GM18867 (cell line): ENCODE measurements around the gene PSMD5.

Experiments used
- ATAC-seq: cut with Tn5 transposase; IDR thresholded peaks from one replicate; pipeline ENCODE4 v1.9.1; 2021; ENCODE audit warnings: mild to moderate bottlenecking, moderate library complexity; ENCODE audit not compliant: unreplicated experiment

The PSMD5 gene

DNA sequence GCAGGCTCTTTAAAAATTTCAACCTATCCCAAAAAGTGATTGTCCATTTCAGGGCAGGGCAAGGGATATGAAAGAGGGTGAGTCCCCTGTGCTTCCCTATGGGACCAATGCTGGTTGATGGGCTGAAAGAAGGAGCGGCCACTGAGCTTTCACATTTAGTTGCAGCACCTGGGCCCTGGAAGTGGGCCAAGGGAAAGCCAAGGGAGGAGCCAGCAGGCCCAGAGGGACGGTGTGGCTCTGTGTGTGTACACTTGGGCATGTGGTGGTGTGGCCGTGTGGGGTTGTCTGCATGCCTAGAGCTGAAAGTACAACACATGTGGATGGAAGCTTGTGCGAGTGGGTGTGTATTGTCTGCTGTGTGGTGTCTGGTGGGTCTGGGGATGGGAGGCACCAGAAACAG lies 14.0 kb upstream of the PSMD5 start:
- ATAC-seq: no peak

DNA sequence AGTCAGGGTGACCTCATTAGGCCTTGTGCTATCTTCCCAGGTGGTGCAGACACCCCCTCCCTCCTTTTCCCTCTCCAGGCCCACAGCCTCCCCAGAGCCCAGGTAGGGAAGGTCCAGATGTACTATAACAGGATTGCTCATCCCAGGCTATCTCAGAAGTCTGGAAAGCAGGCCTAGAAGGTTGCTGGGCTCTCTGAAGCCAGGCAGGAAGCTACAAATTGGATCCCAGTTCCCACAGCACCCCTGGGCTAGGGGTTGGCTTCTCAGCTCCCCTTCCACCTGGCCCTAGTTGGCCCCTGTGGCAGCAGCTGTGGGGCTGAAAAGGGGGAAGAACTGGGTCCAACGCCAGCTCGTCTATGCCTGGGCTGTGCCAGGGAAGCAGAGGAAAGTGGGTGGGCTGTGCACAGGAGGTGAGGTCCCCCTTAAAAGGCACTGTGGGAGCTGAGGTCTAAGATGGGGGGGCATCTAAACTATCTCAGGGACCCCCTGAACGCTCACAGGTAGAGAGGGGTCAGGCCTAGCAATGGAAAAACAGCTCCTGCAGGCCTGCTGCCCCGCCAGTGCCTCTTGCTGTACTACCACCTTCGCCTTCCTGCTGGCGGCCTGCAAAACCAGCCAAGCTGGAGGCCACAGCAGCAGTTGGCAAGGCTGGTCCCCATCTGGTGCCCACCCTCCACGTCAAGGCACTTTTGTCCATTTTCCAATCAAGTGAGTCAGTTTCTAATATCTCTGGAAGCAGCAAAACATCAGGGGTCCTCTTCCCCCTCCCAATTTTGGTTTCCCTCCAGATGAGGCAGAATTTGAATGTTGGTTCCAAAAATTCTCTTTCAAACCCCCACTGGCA lies 13.3 kb upstream of the PSMD5 start:
- ATAC-seq: no peak

DNA sequence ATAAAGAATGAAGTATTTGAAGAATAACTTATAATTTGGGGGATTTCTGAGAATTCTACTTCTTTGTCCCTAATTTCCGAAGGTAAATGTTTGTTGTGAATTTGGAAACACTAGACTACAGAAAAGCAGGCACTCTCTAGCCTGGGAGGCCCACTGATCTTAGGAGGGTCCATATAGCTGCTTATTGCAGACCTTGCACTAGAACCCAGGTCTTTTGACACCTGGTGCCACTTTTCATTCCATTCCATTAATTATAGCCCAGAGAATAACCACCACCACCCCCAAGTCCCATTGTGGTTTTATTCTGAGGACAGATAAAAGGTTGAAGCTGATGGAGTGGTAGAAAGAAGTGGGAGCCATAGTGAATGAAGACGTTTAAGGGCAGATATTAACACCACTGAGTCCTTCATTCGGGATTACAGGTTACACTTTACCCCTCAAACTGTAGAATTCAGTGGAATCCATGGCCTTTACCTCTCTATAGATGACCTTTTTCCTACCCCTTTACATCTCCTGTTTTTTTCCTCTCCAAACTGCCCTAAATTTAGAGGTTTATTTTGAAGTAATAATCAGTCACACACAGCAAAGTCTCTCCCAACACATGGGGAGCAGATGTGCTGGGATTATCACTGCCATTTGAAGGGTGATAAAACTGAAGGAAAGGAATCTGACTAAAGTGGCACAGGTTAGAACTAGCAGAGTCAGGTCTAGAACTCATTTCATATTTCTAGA lies 12.0 kb upstream of the PSMD5 start:
- no peak for ATAC-seq

DNA sequence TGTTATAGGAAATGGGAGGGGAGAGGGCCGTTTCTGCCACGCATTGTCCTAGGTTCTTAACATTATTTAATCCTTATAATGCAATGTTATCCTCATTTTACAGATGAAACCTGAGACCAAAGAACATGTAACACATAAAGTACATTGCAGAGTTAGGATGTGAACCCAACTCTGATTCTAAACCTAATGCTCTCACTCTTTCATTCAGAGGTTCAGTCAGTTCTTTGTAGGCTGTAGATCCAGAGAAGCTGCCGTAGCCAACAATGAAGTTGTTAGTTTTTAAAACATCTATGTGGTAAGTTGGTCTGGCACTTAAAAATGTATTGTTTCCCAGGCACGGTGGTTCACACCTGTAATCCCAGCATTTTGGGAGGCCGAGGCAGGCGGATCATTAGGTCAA lies 10.5 kb upstream of the PSMD5 start:
- no peak for ATAC-seq

DNA sequence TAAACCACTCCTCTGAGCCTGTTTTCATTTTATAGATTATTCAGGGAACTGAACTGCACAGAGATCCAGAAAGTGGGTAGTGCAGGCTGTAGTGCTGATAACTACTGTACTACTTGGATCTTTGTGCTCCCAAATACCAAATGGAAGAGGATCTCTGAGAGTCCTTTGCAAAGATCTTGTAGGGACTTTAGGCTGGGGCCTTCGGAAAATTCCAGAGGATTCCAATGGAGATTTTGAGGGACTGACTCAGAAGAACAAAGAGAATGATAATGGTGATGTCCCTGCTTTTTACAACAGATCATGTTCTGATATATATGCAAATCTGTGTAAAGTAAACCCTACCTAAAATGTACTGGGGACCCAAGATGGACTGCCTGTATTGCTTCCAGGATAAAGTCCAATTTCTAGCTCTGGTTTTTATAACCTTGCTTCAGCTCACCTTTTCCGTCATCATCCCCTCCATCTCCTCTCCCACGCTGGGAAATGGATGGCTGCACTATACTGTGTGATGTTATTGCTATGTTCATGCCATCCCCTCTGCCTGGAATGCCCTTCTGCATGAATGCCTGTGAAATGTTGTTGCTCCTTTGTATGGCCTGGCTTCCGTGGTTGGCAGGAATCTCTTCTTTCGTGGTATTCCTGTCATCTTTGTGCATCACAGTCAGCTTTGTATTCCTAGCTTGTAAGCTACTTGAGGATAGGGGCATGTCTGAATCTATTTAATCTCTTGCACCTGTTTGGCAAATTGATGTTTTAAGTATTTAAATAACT lies 9.7 kb upstream of the PSMD5 start:
- no peak for ATAC-seq

DNA sequence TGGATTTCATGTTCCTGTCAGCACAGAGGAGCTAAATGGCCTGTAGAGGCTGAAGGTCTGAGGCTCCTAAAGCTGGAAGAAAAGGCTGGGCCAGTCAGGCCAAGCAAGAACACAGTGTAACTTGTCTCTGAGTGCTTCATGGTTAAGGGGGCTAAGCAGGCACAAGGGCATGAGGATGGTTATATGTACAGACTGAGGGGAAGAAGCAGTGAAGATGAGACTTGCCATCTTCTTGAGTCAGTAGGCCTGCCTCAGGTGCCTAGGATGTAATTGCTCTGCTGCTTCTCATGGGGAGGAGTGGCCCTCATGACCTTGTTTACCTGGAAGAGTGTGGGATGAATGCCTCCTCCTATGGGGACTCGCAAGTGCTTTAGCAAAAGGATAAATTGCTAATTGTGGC lies 8.7 kb upstream of the PSMD5 start:
- no peak for ATAC-seq

DNA sequence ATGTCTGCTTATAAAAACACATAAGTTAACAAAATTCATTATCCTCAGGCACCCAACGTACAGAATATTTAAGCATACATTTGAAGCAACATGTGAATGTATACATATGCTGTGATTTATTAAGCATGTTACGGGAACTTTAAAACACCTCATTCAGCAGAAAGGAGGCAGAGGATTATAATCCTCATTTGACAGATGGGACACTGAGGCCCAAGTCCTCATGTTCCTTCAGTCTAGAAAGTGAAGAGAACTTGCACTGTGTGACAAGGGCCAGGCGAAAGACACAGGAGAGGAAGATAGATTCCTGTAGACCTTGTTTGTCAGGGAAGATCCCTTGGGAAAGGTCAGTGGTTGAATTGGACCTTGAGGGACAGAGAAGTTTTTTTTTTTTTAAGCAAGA lies 7.6 kb upstream of the PSMD5 start:
- ATAC-seq: no peak

DNA sequence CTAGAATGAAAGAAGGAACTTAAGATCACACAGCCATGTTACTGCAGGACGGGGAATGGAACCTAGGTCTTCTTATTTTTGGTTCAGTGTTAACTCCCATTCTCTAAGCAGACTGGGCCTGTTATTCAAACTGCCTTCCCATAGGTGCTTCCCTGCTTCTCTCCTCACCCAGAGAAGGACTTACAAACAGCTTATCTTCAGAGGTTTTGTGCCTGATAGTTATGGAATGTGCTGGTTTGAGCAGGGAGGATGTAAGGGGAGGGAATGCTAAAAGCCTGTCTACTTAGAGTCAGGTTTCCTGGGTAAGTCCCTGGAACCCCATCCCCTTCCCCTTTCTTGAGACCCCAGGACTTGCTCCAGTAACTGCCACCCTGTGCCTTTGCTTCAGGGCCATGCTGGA lies 4.2 kb upstream of the PSMD5 start:
- no peak for ATAC-seq

DNA sequence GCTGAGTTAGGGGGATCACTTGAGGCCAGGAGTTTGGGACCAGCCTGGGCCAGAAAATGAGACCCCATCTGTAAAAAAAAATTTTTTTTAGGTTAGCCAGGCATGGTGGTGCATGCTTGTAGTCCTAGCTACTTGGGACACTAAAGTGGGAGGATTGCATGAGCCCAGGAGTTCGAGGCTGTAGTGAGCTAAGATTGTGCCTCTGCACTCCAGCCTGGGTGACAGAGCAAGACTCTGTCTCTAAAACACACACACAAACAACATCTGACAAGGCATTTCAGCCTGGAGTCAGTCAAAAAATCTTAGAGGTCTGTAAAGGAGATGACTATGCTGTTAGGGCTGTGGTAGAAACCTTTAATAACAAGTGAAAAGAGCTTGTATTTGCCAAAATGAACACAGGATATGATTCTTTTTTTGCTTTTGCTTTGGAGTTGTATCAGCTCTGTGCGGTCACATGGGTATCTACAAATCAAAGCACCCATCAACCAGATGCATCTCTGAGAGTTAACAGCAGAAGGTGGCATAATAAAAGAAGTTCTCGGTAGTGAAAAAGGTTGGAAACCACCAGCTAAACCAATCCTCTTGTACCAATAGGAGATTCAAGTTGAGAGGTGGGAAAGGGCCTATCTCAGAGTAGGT lies 3.6 kb upstream of the PSMD5 start:
- no peak for ATAC-seq

DNA sequence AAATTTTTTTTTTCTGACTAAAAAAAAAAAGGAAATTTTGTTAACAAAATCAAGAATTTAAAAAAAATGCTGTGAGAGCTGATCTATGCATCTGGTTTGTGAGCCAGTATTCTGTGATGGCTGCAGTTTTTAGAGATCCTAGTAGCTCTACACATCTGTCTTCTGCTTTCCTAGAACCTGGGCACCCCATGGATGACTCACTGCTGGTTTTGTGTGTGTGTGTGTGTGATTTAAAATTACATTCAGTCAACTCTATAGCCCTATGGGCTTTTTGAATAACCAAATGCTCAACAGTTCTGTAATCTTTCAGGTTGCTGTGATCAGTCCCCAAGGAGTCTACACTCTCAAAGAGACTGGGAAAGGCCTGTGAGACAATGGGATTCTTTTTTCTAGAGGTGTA lies 2.5 kb upstream of the PSMD5 start:
- no peak for ATAC-seq

DNA sequence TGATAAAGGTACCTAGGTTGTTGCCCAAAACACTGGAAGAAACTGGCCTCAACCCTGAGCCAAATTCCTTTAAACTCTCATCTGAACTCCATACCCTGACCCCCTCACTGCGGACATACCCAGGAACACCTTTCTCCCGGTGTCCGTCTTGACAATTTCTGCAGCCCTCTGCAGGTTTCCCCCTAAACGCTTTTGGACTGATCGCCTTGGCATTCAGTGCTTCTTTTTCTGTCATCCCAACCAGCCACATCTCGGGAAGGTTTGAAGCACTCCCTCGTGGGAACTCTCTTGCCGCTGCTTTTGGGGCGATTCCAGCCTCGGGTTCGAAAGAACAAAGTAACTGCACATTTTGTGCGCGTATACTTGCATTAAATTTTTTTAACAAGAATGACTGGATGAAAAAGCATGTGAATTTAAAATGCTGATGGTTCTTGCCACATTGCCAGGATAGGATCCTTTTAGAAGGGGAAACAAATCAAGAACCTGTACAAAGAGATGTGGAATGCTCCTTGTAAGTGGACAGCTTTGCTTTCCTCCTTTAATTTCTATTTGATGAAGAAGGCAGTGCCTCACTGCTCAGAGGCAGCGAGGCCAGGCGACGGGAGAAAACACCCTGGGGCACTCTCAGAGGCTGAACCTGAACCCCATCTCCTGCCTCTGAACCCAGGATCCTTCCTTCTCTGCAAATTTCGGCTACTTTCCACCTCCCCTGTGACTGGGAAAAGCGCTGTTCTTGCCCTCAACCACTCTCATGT lies 615 bp downstream of the PSMD5 start:
- ATAC-seq: peak; percentile 7

DNA sequence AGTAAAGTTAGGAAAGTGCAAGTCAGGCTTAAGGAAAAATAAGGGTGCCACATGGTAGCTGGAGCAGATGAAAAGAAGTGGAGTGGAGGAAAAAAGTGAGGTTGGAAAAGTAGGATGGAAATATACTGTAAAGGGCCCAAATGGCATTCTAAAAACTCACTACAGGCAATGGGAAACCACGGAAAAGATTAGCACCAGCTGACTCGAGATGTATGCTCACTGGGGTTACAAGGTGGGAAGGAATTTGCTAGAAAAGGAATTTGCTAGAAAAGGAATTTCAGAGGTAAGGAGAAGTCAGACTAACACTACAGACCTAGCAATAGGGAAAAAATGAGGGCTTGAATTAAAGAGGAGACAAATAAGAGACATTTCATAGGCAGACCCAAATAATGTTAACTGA lies 3.6 kb downstream of the PSMD5 start:
- no peak for ATAC-seq

DNA sequence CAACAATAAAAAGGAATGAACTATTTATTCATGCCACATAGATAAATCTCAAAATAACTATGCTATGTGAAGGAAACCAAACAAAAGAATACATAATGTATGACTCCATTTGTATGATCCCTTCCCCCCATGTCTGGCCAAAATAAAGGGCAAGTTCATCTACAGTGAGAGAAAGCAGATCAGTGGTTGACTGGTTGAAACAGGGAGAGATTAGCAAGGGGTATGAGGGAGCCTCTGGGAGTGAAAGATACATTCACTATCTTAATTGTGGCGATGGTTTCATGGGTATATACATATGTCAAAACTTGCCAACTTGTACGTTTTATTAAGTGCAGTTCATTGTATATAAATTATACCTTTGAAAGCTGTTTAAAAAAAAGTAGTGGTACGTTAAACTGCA lies 4.8 kb downstream of the PSMD5 start:
- ATAC-seq: no peak

DNA sequence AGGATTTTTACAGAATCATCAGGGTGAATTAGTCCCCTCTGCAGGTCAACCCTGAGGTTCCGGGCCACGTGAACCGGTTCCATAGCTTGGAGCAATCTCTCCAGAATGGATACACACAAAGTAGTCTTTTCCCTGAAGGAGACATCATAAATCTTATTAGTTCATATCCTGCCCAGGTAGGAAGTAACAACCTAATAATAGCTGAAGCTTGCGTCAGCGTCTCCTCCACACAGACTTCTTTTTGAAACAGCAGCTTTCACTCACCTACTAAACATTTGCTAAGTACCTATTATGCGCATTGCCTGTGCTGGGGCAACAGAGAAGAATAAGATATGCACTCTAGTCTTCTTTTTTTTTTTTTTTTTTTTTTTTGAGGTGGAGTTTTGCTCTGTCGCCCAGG lies 9.4 kb downstream of the PSMD5 start:
- no peak for ATAC-seq

DNA sequence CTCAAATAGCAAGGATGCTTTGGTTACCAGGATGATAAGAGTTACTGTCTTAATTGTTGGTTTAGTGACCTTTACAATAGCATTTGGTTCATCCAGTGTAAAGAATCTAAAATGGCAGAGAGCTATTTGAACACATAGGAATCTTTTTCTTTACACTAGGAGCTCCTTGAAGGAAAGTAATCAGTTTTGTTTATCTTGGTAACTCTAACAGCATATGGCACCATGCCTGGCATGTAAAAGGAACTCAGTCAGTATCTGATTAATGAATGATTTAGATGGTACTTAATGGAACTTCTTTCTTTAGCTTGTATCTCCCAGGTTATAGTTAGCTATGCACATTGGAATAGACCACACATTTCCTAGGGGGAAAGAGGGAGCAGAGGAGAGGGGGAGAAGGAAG lies 9.9 kb downstream of the PSMD5 start:
- no peak for ATAC-seq

DNA sequence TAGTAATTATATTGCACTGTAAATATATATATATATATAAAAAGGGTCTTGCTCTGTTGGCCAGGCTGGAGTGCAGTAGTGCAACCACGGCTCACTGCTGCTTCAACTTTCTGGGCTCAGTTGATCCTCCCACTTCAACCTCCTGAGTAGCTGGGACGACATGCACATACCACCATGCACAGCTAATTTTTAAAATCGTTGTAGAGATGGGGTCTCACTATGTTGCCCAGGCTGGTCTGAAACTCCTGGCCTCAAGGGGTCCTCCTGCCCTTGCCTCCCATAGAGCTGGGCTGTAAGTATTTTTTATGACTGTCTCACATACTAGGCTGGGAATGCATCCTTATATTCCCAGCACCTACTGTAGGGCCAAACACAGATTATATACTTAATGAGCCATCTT lies 11.9 kb downstream of the PSMD5 start:
- ATAC-seq: no peak

DNA sequence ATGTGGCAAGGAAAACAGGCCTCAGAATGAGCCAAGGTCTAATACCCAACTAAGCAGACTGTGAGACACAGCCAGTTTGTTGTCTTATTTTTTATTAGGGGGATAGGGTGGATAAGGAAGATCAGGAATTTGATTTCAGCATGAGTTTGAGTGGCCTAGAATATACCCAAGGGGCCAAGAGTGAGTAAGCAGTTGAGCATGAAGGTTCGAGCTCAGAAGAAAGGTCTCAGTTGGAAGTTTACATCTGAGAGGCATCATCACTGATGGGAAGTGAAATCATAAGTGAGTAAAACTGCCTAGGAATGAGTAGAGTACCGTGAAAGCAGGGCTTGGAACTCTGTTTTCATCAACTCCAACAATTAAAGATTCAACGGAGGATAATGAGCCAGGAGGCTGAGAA lies 12.6 kb downstream of the PSMD5 start:
- ATAC-seq: no peak

DNA sequence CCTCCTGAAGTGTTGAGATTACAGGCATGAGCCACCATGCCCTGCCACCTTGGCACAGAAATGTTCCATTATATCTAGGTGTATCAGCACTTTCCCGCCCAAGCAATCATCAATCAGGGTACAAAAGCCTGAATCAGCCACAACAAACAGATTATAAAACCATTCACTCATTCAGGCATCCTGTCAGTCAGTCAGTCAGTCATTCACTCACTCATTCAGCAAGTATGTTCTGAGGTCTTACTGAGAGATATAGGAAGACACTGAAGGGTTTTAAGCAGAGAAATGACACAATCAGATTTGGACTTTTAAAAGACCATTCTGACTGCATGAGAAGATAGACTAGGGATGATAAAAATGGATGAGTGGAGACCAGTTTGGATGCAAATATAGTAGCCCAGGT lies 13.1 kb downstream of the PSMD5 start:
- no peak for ATAC-seq

DNA sequence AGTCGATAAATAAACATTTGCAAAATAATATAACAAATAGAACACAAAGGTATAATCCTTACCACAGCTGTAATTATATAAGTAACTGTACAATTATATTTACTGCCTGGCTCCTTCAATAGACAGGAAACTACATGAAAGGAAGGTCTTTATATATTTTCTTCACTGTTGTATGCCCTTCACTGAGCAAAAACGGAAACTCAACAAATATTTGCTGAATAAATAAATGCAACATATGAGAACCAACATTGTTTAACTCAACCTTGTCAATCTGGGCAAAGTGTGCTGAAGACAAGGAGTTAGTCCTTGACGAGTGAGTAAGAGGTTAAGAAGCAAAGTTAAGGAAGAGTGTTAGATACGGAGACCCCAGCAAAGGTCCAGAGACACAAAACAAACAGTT lies 22.6 kb downstream of the PSMD5 start:
- ATAC-seq: no peak

DNA sequence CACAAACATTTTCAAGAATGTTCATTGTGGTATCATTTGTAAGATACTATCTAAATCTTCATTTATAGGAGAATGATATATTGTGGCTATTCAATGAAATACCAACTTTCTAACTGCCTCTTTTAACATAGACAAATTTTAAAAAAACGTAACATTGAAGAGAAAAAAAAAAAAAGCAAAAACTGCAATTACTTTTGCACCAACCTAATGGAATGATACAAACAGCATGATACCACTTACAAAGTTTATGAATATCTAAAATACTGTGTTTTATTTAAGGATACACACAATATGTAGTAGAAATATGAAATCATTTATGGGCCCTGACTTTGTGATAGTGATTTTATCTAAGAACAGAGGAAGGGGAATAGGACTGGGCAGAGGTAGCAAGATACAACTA lies 24.1 kb downstream of the PSMD5 start:
- no peak for ATAC-seq

DNA sequence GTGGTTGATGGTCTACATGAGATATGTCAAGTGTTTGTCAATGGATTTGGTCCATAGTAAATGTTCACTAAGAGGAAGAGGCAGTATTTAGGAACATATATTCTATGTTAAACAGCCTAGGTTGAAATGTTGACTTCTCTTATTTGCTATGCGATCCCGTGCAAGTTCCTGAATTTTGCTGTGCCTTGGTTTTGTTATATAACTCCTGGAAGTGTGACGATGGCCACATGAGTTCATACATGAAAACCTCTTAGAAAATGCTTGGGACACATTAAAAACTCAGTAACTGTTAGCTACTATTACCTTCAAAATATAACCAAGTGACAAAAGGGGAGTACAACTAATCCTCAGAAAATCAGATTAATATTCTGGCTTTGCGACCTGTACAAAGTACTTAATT lies 27.6 kb downstream of the PSMD5 start:
- ATAC-seq: no peak
